ENCODE measurements around the gene ARSA.

DNA sequence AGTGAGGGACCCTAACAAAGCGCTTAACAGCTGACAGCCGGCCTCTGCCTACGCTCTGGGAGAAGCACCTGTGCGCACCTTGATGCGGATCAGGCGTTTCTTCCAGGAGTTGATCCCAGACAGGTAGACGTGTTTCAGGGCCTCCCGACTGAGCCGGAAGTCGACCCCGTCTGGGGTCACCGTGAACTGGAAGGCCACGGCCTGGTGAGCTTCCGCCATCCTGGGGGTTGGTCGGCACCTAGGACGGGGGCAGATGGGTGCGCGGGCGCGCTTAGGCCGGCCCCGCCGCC, 50.3 kb downstream of the ARSA start:
- TF ChIP-seq, protein P1, sequence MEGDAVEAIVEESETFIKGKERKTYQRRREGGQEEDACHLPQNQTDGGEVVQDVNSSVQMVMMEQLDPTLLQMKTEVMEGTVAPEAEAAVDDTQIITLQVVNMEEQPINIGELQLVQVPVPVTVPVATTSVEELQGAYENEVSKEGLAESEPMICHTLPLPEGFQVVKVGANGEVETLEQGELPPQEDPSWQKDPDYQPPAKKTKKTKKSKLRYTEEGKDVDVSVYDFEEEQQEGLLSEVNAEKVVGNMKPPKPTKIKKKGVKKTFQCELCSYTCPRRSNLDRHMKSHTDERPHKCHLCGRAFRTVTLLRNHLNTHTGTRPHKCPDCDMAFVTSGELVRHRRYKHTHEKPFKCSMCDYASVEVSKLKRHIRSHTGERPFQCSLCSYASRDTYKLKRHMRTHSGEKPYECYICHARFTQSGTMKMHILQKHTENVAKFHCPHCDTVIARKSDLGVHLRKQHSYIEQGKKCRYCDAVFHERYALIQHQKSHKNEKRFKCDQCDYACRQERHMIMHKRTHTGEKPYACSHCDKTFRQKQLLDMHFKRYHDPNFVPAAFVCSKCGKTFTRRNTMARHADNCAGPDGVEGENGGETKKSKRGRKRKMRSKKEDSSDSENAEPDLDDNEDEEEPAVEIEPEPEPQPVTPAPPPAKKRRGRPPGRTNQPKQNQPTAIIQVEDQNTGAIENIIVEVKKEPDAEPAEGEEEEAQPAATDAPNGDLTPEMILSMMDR (IDR thresholded peaks at IDR 0.05) = no peak
- TF ChIP-seq POLR2A (IDR thresholded peaks at IDR 0.05) (no peak), EP300 (IDR thresholded peaks at IDR 0.05) (no peak)
